Sigmoid colon (tissue), 7 donors: Measurements from ENCODE around the gene MSRB2. TPM values are rescaled to one million over a fixed set of nuclear protein-coding genes. Genes with fewer than 3 reads are reported as not detected.

Experiments
- DNase-seq: peaks from one replicate; pipeline ENCODE4 v3.0.0-alpha.2; 2019
- H3K27ac ChIP-seq, 4 donors: fragments of 200-600 bp; sonication (generic); one replicate each; pipeline ENCODE4 v1.5.1; 2016 to 2019; ENCODE audit warnings: mild to moderate bottlenecking in 1 of 4
- H3K27me3 ChIP-seq, 3 donors: fragments of 200-600 bp; sonication (generic); one replicate each; pipeline ENCODE4 v1.5.1; 2019; ENCODE audit warnings: mild to moderate bottlenecking in 1 of 3
- H3K36me3 ChIP-seq, 4 donors: fragments of 200-600 bp; sonication (generic); one replicate each; pipeline ENCODE4 v1.5.1; 2016 to 2019
- H3K4me1 ChIP-seq, 4 donors: fragments of 200-600 bp; sonication (generic); one replicate each; pipeline ENCODE4 v1.5.1; 2017 to 2019
- H3K4me3 ChIP-seq, 4 donors: fragments of 200-600 bp; sonication (generic); one replicate each; pipeline ENCODE4 v1.5.1; 2017 to 2019; ENCODE audit warnings: mild to moderate bottlenecking in 2 of 4, moderate library complexity in 1 of 4
- H3K9me3 ChIP-seq, 4 donors: fragments of 200-600 bp in 3 of 4; sonication (generic) in 3 of 4; one replicate each; pipeline versions ENCODE4 v1.5.1 to v1.6.1; 2013 to 2019
- EP300 ChIP-seq, 4 donors: sonication (generic); formaldehyde crosslinking; IDR thresholded peaks; one replicate each; pipeline ENCODE4 v1.6.1; 2017; ENCODE audit warnings: antibody characterized with exemption in 4 of 4
- POLR2A ChIP-seq, 2 donors: fragments of 450-650 bp; IDR thresholded peaks; one replicate each; pipeline ENCODE4 v1.6.1; 2016; ENCODE audit warnings: antibody characterized with exemption in 2 of 2, mild to moderate bottlenecking in 2 of 2, moderate library complexity in 2 of 2
- POLR2AphosphoS5 ChIP-seq, 4 donors: sonication (generic); formaldehyde crosslinking; IDR thresholded peaks; one replicate each; pipeline ENCODE4 v1.6.1; 2017; ENCODE audit warnings: antibody characterized with exemption in 4 of 4
- WGBS, 2 donors: extraction: QIAGEN DNeasy Blood & Tissue Kit; methylation state at CpG; one replicate each; pipeline ENCODE4 v1.1.7; 2013; 5-methylcytosine and 5-hydroxymethylcytosine counted together
- intact Hi-C: fragments of 100-400 bp; cut with DNase I; formaldehyde crosslinking; loops from one replicate; pipeline ENCODE4 v1.15.1; 2023
- polyA plus RNA-seq, 3 donors: library from polyadenylated mRNA; stranded (reverse); fragments of 200-250 nt; gene quantifications; one replicate each; pipeline ENCODE4 v1.2.3, GENCODE V29; 2013
- total RNA-seq, 4 donors: library from RNA; depleted of rRNA; stranded (reverse); fragments of >200 nt; gene quantifications; one replicate each; pipeline ENCODE4 v1.1.0, GENCODE V29; 2016
- TF ChIP-seq, protein P1 (sequence below), 4 experiments: fragments of 450-650 bp in 3 of 4; fragments of 200-600 bp in 1 of 4; IDR thresholded peaks; one replicate each; pipeline ENCODE4 v1.5.1; 2016 to 2019; ENCODE audit warnings: antibody characterized with exemption in 4 of 4, mild to moderate bottlenecking in 3 of 4, moderate library complexity in 2 of 4
- donor health status: healthy with polysubstance abuse.
- donor health status: Bipolar disorder and iron deficiency.
- donor health status: healthy.

The MSRB2 gene
- total and polyA plus RNA-seq, 7 donors = 16.6 to 56.3 (median 32.7) TPM

DNA sequence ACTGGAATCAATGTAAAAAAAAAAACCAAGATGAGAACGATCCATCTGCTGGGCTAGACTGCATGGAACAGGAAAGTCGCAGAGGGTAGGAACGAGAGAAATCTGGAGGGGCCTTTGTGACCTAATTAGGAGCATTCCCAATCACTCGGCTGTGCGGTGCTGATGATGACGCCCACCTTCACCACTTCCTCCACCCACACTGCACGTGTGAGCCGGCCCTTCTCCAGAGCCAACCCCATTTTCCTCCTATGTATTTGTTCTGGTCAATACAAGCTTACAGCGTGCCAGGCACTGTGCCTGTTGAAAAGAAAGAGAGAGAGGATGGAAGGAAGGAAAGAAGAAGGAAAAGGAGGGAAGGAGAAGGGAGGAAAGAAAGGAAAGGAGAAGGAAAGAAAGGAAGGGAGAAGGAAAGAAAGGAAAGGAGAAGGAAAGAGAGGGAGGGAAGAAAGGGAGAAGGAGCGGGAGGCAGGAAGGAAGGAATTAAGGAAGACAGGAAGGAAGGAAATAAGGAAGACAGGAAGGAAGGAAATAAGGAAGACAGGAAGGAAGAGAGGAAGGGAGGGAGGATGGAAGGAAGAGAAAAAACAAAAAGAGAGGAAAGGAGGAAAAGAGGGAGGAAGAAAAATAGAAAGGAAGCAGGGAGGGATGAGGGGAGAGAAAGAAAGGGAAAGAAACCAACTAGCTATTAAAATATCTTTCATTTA is 61.2 kb downstream of the MSRB2 start:
- Histone ChIP-seq H3K4me3 (no peak overlapping the region), H3K27ac (no peak overlapping the region), H3K27me3 (peaks cover 0 to 7% (median 2%) of the 10 kb centered on the region in 3 donors), H3K36me3 (no peaks in the 10 kb centered on the region), H3K9me3 (no peaks in the 10 kb centered on the region), H3K4me1 (no peaks in the 10 kb centered on the region)
- TF ChIP-seq POLR2AphosphoS5 (IDR thresholded peaks at IDR 0.05) = no peak
- TF ChIP-seq, protein P1, sequence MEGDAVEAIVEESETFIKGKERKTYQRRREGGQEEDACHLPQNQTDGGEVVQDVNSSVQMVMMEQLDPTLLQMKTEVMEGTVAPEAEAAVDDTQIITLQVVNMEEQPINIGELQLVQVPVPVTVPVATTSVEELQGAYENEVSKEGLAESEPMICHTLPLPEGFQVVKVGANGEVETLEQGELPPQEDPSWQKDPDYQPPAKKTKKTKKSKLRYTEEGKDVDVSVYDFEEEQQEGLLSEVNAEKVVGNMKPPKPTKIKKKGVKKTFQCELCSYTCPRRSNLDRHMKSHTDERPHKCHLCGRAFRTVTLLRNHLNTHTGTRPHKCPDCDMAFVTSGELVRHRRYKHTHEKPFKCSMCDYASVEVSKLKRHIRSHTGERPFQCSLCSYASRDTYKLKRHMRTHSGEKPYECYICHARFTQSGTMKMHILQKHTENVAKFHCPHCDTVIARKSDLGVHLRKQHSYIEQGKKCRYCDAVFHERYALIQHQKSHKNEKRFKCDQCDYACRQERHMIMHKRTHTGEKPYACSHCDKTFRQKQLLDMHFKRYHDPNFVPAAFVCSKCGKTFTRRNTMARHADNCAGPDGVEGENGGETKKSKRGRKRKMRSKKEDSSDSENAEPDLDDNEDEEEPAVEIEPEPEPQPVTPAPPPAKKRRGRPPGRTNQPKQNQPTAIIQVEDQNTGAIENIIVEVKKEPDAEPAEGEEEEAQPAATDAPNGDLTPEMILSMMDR (IDR thresholded peaks at IDR 0.05) = no peak
- TF ChIP-seq POLR2A (IDR thresholded peaks at IDR 0.05) = no peak
- TF ChIP-seq EP300 (IDR thresholded peaks at IDR 0.05) = no peak
- no peak for DNase-seq
- 63 to 65% methylated on average over 10 of the region's 10 CpGs for WGBS, 2 donors
- intact Hi-C loops = loop anchor here (5.0 kb wide), 1 partner anchor 1041 kb away; no protein-coding TSS in a partner anchor

DNA sequence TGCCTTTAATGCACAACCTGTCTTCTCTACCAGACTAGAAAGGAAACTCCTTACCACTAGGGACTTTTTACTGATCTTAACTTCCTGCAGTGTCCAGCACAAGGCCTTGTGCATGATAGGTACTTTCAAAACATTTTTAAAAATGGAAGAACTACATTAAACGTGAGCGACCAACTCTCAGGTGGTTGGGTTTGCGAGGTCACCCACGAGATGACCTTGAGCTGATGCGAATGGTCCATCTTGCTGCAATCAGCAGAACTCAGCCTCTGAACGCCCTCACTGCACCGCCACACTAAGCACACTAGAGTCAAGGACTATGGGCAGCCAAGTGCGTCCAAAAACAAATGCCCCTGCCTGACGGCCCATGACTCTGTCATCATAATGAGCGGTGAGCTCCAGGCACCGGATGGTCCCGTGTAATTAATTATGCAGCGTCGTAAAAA is 61.9 kb downstream of the MSRB2 start:
- no peak overlapping the region for H3K4me3 ChIP-seq
- intact Hi-C loops = loop anchor here (5.0 kb wide), 1 partner anchor 1040 kb away; no protein-coding TSS in a partner anchor
- H3K27ac ChIP-seq = no peak overlapping the region
- no peaks in the 10 kb centered on the region for H3K9me3 ChIP-seq
- 31 to 52% methylated on average over 14 of the region's 14 CpGs for WGBS, 2 donors
- H3K4me1 ChIP-seq = no peaks in the 10 kb centered on the region
- TF ChIP-seq POLR2A (IDR thresholded peaks at IDR 0.05) = no peak
- no peak for TF ChIP-seq POLR2AphosphoS5 (IDR thresholded peaks at IDR 0.05)
- TF ChIP-seq, protein P1 (IDR thresholded peaks at IDR 0.05) = no peak
- no peak for TF ChIP-seq EP300 (IDR thresholded peaks at IDR 0.05)
- no peaks in the 10 kb centered on the region for H3K36me3 ChIP-seq
- peaks cover 0 to 7% (median 2%) of the 10 kb centered on the region in 3 donors for H3K27me3 ChIP-seq
- no peak for DNase-seq

DNA sequence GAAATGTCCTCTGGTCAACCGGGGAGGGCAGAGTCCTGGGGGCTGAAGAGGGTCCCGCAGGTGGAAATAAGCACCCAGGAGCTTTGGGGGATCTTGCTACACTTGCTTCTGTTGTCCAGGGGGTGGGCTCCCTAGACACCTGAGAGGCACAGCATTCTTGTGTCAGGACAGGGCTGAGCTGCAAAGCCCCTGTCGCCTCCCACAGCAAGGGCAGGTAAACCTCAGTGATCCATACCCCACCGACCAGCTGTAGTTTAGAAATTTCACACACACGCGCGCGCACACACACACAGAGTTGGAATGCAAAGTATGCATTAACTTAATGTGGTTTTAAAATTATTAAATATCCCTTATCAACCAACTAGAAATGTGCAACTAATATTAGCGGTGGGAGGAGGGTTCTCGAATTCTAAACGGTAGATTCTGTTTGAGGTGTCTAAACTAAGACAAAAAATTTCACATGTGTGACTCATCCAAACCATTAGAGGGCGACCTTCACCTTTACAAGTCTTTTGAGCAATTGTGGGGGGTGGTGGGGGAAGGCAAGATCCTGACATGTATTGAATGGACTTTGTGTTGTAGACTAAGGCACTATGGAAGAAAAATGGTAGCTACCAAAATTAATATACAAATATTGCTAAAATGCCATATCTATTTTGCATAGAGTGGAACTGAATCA is 62.5 kb downstream of the MSRB2 start:
- TF ChIP-seq EP300 (IDR thresholded peaks at IDR 0.05) (no peak), POLR2A (IDR thresholded peaks at IDR 0.05) (no peak), POLR2AphosphoS5 (IDR thresholded peaks at IDR 0.05) (no peak)
- TF ChIP-seq, protein P1 (IDR thresholded peaks at IDR 0.05) = no peak
- no peak for DNase-seq
- Histone ChIP-seq H3K9me3 (no peaks in the 10 kb centered on the region), H3K27me3 (peaks cover 0 to 7% (median 2%) of the 10 kb centered on the region in 3 donors), H3K36me3 (no peaks in the 10 kb centered on the region), H3K4me3 (peak overlapping the region in 1 of 4 donors; percentile 12), H3K27ac (no peak overlapping the region), H3K4me1 (no peaks in the 10 kb centered on the region)
- WGBS, 2 donors = 43 to 48% methylated on average over 12 of the region's 12 CpGs
- intact Hi-C loops = loop anchor here (5.0 kb wide), 1 partner anchor 1039 kb away; no protein-coding TSS in a partner anchor

DNA sequence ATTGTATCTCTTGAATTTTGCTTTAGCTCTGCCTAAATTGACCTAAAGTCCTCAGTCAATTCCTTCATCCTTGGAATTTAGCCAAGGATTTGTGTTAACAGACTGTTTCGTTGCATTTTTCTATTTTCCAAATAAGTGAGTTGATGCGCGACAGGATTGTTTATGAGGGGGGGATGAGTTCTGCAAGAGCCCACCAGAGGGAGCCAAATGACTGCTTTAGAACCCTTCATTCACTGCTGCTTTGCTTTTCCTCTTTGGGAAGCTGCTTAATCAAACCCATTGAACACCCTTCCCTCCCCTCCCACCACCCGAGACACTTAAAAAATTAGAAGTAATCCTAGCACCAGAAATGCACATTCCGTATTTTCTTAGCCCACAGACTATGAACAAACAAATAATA is 63.0 kb downstream of the MSRB2 start:
- Histone ChIP-seq H3K27ac (no peak overlapping the region), H3K9me3 (no peaks in the 10 kb centered on the region), H3K36me3 (no peaks in the 10 kb centered on the region), H3K27me3 (peaks cover 0 to 7% (median 2%) of the 10 kb centered on the region in 3 donors), H3K4me1 (no peaks in the 10 kb centered on the region), H3K4me3 (peak overlapping the region in 1 of 4 donors; percentile 12)
- no peak for DNase-seq
- intact Hi-C loops = loop anchor here (5.0 kb wide), 1 partner anchor 1039 kb away; no protein-coding TSS in a partner anchor
- no peak for TF ChIP-seq EP300 (IDR thresholded peaks at IDR 0.05)
- TF ChIP-seq, protein P1 (IDR thresholded peaks at IDR 0.05) = peak in 3 of 4 experiments; percentile 48 to 76 (median 60)
- TF ChIP-seq POLR2AphosphoS5 (IDR thresholded peaks at IDR 0.05) = no peak
- TF ChIP-seq POLR2A (IDR thresholded peaks at IDR 0.05) = no peak
- 2 to 3% methylated on average over 5 of the region's 5 CpGs for WGBS, 2 donors
